Measurements from ENCODE around the gene SF3B6.
A peak's percentile ranks its signal among the peaks of the same experiment; 100 is the strongest.
"Not testable (repeated sequence)": the region's sequence is repeated elsewhere in the genome, so short reads cannot be mapped to it uniquely, and the experiment has no call there.

Gene SF3B6

GRCh38 chr2:24049485-24050021 lies 26.6 kb downstream of the SF3B6 start, which contains the start of gene FKBP1B:
Gene FKBP1B, plus strand, starts transcription at chr2:24049741. Its CDS starts 109 bp downstream, at chr2:24049850.
- DNase-seq: peak; percentile 5

GRCh38 chr2:24048769-24049484 lies 27.2 kb downstream of the SF3B6 start:
- no peak for DNase-seq

GRCh38 chr2:24047703-24048033 lies 28.5 kb downstream of the SF3B6 start:
- no peak for DNase-seq

GRCh38 chr2:24046930-24047702 lies 29.0 kb downstream of the SF3B6 start, which contains the start of gene WDCP:
Gene WDCP, minus strand, starts transcription at chr2:24047391. Its CDS starts 7,897 bp downstream, at chr2:24039494.
- peak; percentile 93 for DNase-seq

- DNase-seq: no peak
Measured at GRCh38 chr2:24046599-24046929, 29.6 kb downstream of the SF3B6 start.

- DNase-seq: no peak
Measured at GRCh38 chr2:24045511-24046508, 30.3 kb downstream of the SF3B6 start.

- not testable (repeated sequence) for DNase-seq
Measured at GRCh38 chr2:24043133-24043532, 33.0 kb downstream of the SF3B6 start.

- no peak for DNase-seq
Measured at GRCh38 chr2:24040511-24040910, 35.6 kb downstream of the SF3B6 start.

- DNase-seq: no peak
Measured at GRCh38 chr2:24038786-24039499, 37.2 kb downstream of the SF3B6 start.

- no peak for DNase-seq
Measured at GRCh38 chr2:24026233-24026632, 49.9 kb downstream of the SF3B6 start.

- no peak for DNase-seq
Measured at GRCh38 chr2:24024996-24025663, 51.0 kb downstream of the SF3B6 start.

GRCh38 chr2:24024018-24024417 lies 52.1 kb downstream of the SF3B6 start:
- no peak for DNase-seq

- DNase-seq: no peak
Measured at GRCh38 chr2:24022975-24023575, 53.1 kb downstream of the SF3B6 start.

GRCh38 chr2:24022324-24022974 lies 53.7 kb downstream of the SF3B6 start:
- DNase-seq: no peak

GRCh38 chr2:24021122-24021998 lies 54.8 kb downstream of the SF3B6 start:
- DNase-seq: no peak

- no peak for DNase-seq
Measured at GRCh38 chr2:24020244-24020643, 55.9 kb downstream of the SF3B6 start.

GRCh38 chr2:24019729-24020128 lies 56.4 kb downstream of the SF3B6 start:
- no peak for DNase-seq

- DNase-seq: no peak
Measured at GRCh38 chr2:24018241-24018640, 57.9 kb downstream of the SF3B6 start.

- no peak for DNase-seq
Measured at GRCh38 chr2:24017711-24018110, 58.4 kb downstream of the SF3B6 start.

Data from NCI-H1092 (cell line).